Panc1 (cell line): ENCODE data around the gene SKAP1.

Experiments
- POLR2AphosphoS5 ChIP-seq: IDR thresholded peaks from 2 replicates; pipeline ENCODE4 v1.6.1; 2012; ENCODE audit warnings: mild to moderate bottlenecking, low read depth, low read length, moderate library complexity
- TF ChIP-seq, protein P1 (sequence below): fragments of 450-650 bp; IDR thresholded peaks from 2 replicates; pipeline ENCODE4 v1.5.1; 2017; ENCODE audit warnings: mild to moderate bottlenecking
- TF ChIP-seq, protein P2 (sequence below), 2 experiments: IDR thresholded peaks; 2 replicates each; pipeline ENCODE4 v1.6.1; 2011 to 2012; ENCODE audit warnings: low read depth in 2 of 2, control low read depth in 1 of 2, low read length in 1 of 2, mild to moderate bottlenecking in 1 of 2, moderate library complexity in 1 of 2; ENCODE audit not compliant: insufficient read depth in 1 of 2

DNA sequence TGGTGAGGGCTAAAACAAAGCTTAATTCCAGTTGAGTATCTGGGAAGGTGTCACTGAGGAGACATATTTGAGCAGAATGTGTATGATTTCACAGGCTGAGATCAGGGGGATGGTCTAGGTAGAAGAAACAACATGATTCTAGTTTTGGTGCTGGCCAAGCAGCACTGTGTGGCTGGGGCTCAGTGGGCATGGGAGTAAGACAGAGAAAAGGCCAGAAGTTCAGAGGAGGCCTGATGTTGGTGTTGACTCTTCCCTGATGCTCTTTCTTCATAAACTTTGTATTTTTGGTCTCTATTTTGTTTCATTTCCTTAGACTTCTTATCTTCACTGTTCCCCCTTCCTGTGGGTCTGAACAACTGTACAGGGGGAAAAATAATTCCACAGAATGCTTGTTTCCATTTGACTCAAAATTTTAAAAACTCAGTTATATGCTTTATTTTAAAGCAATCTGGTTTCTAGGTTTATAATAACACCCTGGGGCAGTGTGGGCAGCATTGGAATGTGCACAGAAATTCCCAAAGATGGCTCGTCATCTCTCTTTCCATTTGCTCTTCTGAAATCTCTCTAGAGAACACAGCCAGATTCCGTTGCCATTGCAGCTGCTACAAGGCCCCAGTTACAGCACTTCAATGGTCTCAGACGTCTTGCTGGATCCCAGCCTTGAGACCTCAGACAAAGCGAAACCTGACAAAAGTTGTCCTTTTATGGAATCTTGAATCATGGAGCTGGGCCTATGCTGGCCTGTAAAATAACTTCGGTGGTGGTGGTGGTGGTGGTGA is 254.1 kb downstream of the SKAP1 start:
- TF ChIP-seq, protein P1, sequence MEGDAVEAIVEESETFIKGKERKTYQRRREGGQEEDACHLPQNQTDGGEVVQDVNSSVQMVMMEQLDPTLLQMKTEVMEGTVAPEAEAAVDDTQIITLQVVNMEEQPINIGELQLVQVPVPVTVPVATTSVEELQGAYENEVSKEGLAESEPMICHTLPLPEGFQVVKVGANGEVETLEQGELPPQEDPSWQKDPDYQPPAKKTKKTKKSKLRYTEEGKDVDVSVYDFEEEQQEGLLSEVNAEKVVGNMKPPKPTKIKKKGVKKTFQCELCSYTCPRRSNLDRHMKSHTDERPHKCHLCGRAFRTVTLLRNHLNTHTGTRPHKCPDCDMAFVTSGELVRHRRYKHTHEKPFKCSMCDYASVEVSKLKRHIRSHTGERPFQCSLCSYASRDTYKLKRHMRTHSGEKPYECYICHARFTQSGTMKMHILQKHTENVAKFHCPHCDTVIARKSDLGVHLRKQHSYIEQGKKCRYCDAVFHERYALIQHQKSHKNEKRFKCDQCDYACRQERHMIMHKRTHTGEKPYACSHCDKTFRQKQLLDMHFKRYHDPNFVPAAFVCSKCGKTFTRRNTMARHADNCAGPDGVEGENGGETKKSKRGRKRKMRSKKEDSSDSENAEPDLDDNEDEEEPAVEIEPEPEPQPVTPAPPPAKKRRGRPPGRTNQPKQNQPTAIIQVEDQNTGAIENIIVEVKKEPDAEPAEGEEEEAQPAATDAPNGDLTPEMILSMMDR = no peak
- TF ChIP-seq, protein P2, sequence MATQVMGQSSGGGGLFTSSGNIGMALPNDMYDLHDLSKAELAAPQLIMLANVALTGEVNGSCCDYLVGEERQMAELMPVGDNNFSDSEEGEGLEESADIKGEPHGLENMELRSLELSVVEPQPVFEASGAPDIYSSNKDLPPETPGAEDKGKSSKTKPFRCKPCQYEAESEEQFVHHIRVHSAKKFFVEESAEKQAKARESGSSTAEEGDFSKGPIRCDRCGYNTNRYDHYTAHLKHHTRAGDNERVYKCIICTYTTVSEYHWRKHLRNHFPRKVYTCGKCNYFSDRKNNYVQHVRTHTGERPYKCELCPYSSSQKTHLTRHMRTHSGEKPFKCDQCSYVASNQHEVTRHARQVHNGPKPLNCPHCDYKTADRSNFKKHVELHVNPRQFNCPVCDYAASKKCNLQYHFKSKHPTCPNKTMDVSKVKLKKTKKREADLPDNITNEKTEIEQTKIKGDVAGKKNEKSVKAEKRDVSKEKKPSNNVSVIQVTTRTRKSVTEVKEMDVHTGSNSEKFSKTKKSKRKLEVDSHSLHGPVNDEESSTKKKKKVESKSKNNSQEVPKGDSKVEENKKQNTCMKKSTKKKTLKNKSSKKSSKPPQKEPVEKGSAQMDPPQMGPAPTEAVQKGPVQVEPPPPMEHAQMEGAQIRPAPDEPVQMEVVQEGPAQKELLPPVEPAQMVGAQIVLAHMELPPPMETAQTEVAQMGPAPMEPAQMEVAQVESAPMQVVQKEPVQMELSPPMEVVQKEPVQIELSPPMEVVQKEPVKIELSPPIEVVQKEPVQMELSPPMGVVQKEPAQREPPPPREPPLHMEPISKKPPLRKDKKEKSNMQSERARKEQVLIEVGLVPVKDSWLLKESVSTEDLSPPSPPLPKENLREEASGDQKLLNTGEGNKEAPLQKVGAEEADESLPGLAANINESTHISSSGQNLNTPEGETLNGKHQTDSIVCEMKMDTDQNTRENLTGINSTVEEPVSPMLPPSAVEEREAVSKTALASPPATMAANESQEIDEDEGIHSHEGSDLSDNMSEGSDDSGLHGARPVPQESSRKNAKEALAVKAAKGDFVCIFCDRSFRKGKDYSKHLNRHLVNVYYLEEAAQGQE (IDR thresholded peaks at IDR 0.05; ENCODE audit: insufficient read depth in 1 of 2, low read depth in 2 of 2, low read length in 1 of 2) = no peak
- TF ChIP-seq POLR2AphosphoS5 = no peak
